Measurements from ENCODE around the gene BBS1.

BBS1 gene

GRCh38 chr11:66477263-66478201 lies 32.9 kb upstream of the BBS1 start:
- no peak for DNase-seq

- no peak for DNase-seq
Measured at GRCh38 chr11:66478729-66479393, 31.6 kb upstream of the BBS1 start.

GRCh38 chr11:66479394-66480116 lies 30.9 kb upstream of the BBS1 start:
- DNase-seq, result peak; percentile 40 to 41

GRCh38 chr11:66480117-66480938 lies 30.1 kb upstream of the BBS1 start, which contains the start of gene DPP3:
DPP3 (plus strand) TSS chr11:66480434; CDS start chr11:66482201, 1,767 bp downstream.
- DNase-seq, result peak; percentile 98 to 99

- DNase-seq, result no peak
Measured at GRCh38 chr11:66484806-66485380, 25.5 kb upstream of the BBS1 start.

GRCh38 chr11:66488957-66489356 lies 21.5 kb upstream of the BBS1 start:
- no peak for DNase-seq

GRCh38 chr11:66489636-66490035 lies 20.8 kb upstream of the BBS1 start:
- DNase-seq, result no peak

GRCh38 chr11:66491315-66491935 lies 19.0 kb upstream of the BBS1 start:
- DNase-seq, result no peak

GRCh38 chr11:66492161-66492865 lies 18.1 kb upstream of the BBS1 start:
- no peak for DNase-seq

- DNase-seq, result no peak
Measured at GRCh38 chr11:66493130-66493529, 17.3 kb upstream of the BBS1 start.

- no peak for DNase-seq
Measured at GRCh38 chr11:66494458-66494857, 16.0 kb upstream of the BBS1 start.

- DNase-seq, result no peak
Measured at GRCh38 chr11:66494935-66495334, 15.5 kb upstream of the BBS1 start.

- no peak for DNase-seq
Measured at GRCh38 chr11:66495401-66495854, 15.0 kb upstream of the BBS1 start.

- DNase-seq, result no peak
Measured at GRCh38 chr11:66497206-66497605, 13.2 kb upstream of the BBS1 start.

GRCh38 chr11:66498506-66498905 lies 11.9 kb upstream of the BBS1 start:
- no peak for DNase-seq

- no peak for DNase-seq
Measured at GRCh38 chr11:66505276-66505816, 5.1 kb upstream of the BBS1 start.

GRCh38 chr11:66509131-66509561 lies 1.3 kb upstream of the BBS1 start:
- DNase-seq, result peak; percentile 11 to 37

- no peak for DNase-seq
Measured at GRCh38 chr11:66510990-66511339, 530 bp downstream of the BBS1 start.

GRCh38 chr11:66523611-66524010 lies 13.2 kb downstream of the BBS1 start:
- DNase-seq, result no peak

- no peak for DNase-seq
Measured at GRCh38 chr11:66524304-66525040, 14.0 kb downstream of the BBS1 start.

Data from inflammatory macrophage (primary cell).